ENCODE measurements around the gene POU5F1. TPM values are rescaled to one million over a fixed set of nuclear protein-coding genes. Genes with fewer than 3 reads are reported as not detected.
"Not testable (repeated sequence)": the region's sequence is repeated elsewhere in the genome, so short reads cannot be mapped to it uniquely, and the experiment has no call there.

The POU5F1 gene
- total and polyA plus RNA-seq, 7 experiments from 2014 or later: 0.18 to 0.46 TPM; not detected in 5

DNA sequence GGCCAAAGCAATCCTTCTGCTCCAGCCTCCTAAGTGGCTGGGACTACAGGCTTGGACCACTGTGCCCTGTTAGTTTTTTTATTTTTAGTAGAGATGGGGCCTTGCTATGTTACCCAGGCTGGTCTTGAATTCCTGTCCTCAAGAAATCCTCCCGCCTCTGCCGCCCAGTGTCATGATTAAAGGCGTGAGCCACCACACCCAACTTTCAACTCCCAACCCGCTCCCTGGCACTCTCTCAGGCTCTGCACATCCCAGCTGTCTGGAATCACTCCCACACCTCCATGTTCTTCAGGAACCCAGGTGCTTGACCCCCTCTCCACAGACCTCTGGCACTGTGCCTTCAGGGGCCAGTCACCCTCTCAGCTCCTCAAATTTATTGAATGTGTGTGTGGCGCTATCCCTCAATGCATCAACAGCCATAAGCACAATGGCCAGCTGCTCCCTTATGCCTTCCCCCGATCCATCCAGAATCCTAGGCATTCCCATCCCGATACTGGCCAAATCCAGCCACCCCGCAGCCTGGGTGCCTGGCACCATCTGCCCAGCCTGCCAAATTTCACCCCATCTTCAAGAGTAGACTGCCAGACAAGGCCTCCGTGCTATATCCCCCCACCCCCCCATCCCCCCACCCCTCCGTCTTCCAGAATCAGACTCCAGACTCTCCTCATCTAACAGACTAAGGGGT is 647 bp upstream of the POU5F1 start:
- intact Hi-C loops (cut with micrococcal nuclease): no loop called here
- peak overlapping the region in 2 of 9 donors; percentile 58 to 84 for H3K27ac Mint-ChIP-seq
- no peak overlapping the region for H3K27ac ChIP-seq (ENCODE audit: low read depth, low read length)
- no peaks in the 10 kb centered on the region for H3K9me3 Mint-ChIP-seq
- H3K4me3 ChIP-seq (ENCODE audit: low read length): no peak overlapping the region
- ChIA-PET CTCF (no interaction called here), POLR2A (no interaction called here)
- DNase-seq (no peak), ATAC-seq (no peak)
- H3K4me3 Mint-ChIP-seq: no peak overlapping the region
- no peaks in the 10 kb centered on the region for H3K4me1 ChIP-seq (ENCODE audit: control insufficient read depth in 2 of 2, insufficient read depth in 2 of 2, low read length in 2 of 2)
- H3K36me3 ChIP-seq (ENCODE audit: control insufficient read depth in 2 of 3, insufficient read depth in 3 of 3, low read length in 3 of 3): no peaks in the 10 kb centered on the region
- peaks cover 0 to 7% (median 0%) of the 10 kb centered on the region in 7 donors for H3K4me1 Mint-ChIP-seq
- H3K36me3 Mint-ChIP-seq: no peaks in the 10 kb centered on the region
- H3K27me3 ChIP-seq (ENCODE audit: control insufficient read depth in 2 of 2, insufficient read depth in 2 of 2, low read length in 2 of 2): no peaks in the 10 kb centered on the region
- H3K27me3 Mint-ChIP-seq: no peaks in the 10 kb centered on the region
- no peaks in the 10 kb centered on the region for H3K9me3 ChIP-seq (ENCODE audit: control insufficient read depth in 2 of 3, low read length in 3 of 3)

DNA sequence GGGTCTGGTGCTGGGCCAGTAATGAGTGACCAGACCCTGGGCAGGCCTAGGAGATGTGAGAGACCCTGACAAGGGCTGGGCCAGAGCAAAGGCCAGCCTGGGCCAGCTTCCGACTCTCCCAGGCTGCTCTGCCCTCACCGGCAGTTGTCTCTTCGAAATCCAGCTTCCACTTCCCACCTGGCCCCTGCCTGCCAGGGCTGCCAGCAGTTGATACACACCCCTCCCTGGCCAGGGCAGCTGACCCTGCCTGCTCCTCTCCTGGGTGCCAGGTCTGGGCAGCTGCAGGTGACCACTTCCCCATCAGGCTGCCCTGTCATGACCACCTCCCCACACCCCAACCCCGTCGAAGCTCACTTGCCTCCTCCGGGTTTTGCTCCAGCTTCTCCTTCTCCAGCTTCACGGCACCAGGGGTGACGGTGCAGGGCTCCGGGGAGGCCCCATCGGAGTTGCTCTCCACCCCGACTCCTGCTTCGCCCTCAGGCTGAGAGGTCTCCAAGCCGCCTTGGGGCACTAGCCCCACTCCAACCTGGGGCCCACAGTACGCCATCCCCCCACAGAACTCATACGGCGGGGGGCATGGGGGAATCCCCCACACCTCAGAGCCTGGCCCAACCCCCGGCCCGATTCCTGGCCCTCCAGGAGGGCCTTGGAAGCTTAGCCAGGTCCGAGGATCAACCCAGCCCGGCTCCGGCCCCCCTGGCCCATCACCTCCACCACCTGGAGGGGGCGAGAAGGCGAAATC is 453 bp downstream of the POU5F1 start:
- POLR2A ChIA-PET: interaction anchor here (1.0 to 2.3 kb wide), 2 partner anchors 11 kb away, joined by 3 to 13 read pairs; partner anchors contain the start of genes CCHCR1 and TCF19
- H3K4me1 Mint-ChIP-seq: not testable (repeated sequence)

DNA sequence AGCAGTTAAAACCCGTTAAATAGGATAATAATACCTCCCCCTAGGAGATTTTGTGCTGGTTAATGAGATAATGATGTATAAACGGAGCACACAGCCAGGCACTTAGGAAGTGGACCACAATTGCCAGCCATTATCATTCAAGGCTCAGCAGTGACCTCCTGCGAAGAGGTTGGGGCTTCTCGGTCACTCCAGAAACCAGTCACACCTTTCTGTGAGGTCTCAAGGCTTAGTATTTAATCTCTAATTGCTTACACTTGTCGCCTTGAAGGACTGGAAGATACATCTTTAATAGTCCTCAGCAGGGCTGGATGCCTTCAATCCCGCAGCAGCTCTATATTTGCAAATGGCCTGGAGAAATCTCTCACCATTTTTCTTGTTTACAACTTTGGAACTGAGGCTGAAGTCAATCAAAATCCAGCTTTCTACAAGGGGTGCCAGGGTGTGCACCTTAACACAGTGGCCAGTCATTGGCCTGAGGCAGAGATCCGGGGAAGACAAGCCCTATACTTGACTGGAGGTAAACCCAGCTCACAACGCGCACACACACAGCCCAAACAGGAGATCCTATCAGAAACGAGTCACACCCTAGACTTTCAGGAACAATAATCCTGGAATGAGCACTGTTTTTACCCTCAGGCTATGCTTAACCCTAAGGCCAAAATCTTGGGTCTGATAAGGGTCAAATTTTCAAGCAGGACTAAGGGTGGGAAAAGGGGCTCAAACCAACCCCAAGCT is 1.2 kb downstream of the POU5F1 start:
- intact Hi-C loops (cut with micrococcal nuclease): no loop called here
- Histone ChIP-seq H3K9me3 (ENCODE audit: control insufficient read depth in 2 of 3, low read length in 3 of 3) (no peaks in the 10 kb centered on the region), H3K27me3 (ENCODE audit: control insufficient read depth in 2 of 2, insufficient read depth in 2 of 2, low read length in 2 of 2) (no peaks in the 10 kb centered on the region), H3K4me1 (ENCODE audit: control insufficient read depth in 2 of 2, insufficient read depth in 2 of 2, low read length in 2 of 2) (no peaks in the 10 kb centered on the region), H3K27ac (ENCODE audit: low read depth, low read length) (no peak overlapping the region), H3K36me3 (ENCODE audit: control insufficient read depth in 2 of 3, insufficient read depth in 3 of 3, low read length in 3 of 3) (no peaks in the 10 kb centered on the region), H3K4me3 (ENCODE audit: low read length) (no peak overlapping the region)
- CTCF ChIA-PET: interaction anchor here (0.6 kb wide), 2 partner anchors 61 to 501 kb away, joined by 3 read pairs; no protein-coding TSS in a partner anchor
- H3K27me3 Mint-ChIP-seq: no peaks in the 10 kb centered on the region
- ATAC-seq: no peak
- POLR2A ChIA-PET: interaction anchor here (1.0 to 2.3 kb wide), 2 partner anchors 10 to 12 kb away, joined by 3 to 13 read pairs; partner anchors contain the start of genes CCHCR1 and TCF19
- no peaks in the 10 kb centered on the region for H3K9me3 Mint-ChIP-seq
- H3K4me1 Mint-ChIP-seq: peaks cover 0 to 6% (median 0%) of the 10 kb centered on the region in 7 donors
- no peak for DNase-seq
- H3K36me3 Mint-ChIP-seq: peaks cover 0 to 3% (median 0%) of the 10 kb centered on the region in 5 donors
- H3K27ac Mint-ChIP-seq: no peak overlapping the region
- no peak overlapping the region for H3K4me3 Mint-ChIP-seq

More for the DNA sequence above, 453 bp downstream of the POU5F1 start:
- H3K4me1 ChIP-seq (ENCODE audit: control insufficient read depth in 2 of 2, insufficient read depth in 2 of 2, low read length in 2 of 2); ATAC-seq; H3K4me3 ChIP-seq (ENCODE audit: low read length); H3K27me3 Mint-ChIP-seq; H3K4me3 Mint-ChIP-seq; H3K9me3 Mint-ChIP-seq; H3K9me3 ChIP-seq (ENCODE audit: control insufficient read depth in 2 of 3, low read length in 3 of 3); H3K27me3 ChIP-seq (ENCODE audit: control insufficient read depth in 2 of 2, insufficient read depth in 2 of 2, low read length in 2 of 2); DNase-seq; intact Hi-C loops (cut with micrococcal nuclease); H3K27ac Mint-ChIP-seq; H3K36me3 Mint-ChIP-seq; H3K27ac ChIP-seq (ENCODE audit: low read depth, low read length); H3K36me3 ChIP-seq (ENCODE audit: control insufficient read depth in 2 of 3, insufficient read depth in 3 of 3, low read length in 3 of 3): not testable (repeated sequence)
- CTCF ChIA-PET: interaction anchor here (0.6 kb wide), 1 partner anchor 502 kb away, joined by 3 read pairs; no protein-coding TSS in a partner anchor

DNA sequence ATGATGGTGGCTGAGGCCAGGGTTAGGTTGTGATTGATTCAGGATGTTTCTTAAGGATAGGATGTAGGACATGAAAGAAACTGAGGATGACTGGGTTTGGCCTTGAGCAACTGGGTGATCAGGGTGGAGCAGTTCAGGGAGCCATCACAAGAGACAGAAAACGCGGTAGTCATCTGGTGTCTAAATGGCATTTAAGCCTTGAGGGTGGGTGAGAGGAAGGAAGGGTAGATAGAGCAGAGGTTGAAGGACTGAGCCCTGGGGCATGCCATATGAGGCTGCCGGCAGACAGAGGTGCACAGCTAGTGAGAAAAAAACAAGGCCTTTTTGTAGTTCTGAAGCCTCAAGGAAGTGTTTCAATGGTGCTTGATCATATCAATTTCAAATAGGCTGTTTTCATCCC is 1.9 kb downstream of the POU5F1 start:
- no peaks in the 10 kb centered on the region for H3K9me3 Mint-ChIP-seq
- H3K4me3 Mint-ChIP-seq: no peak overlapping the region
- H3K27me3 ChIP-seq (ENCODE audit: control insufficient read depth in 2 of 2, insufficient read depth in 2 of 2, low read length in 2 of 2): no peaks in the 10 kb centered on the region
- no peaks in the 10 kb centered on the region for H3K9me3 ChIP-seq (ENCODE audit: control insufficient read depth in 2 of 3, low read length in 3 of 3)
- intact Hi-C loops (cut with micrococcal nuclease): no loop called here
- DNase-seq: no peak
- H3K36me3 Mint-ChIP-seq: peaks cover 0 to 3% (median 0%) of the 10 kb centered on the region in 5 donors
- H3K27me3 Mint-ChIP-seq: no peaks in the 10 kb centered on the region
- H3K4me1 Mint-ChIP-seq: peaks cover 0 to 11% (median 0%) of the 10 kb centered on the region in 7 donors
- POLR2A ChIA-PET: interaction anchor here (0.7 to 2.3 kb wide), 2 partner anchors 10 to 429 kb away, joined by 3 to 13 read pairs; partner anchors contain the start of genes CCHCR1 and TCF19
- no peaks in the 10 kb centered on the region for H3K36me3 ChIP-seq (ENCODE audit: control insufficient read depth in 2 of 3, insufficient read depth in 3 of 3, low read length in 3 of 3)
- no peak overlapping the region for H3K27ac ChIP-seq (ENCODE audit: low read depth, low read length)
- CTCF ChIA-PET: interaction anchor here (0.6 kb wide), 2 partner anchors 33 to 61 kb away, joined by 3 to 4 read pairs; no protein-coding TSS in a partner anchor
- H3K4me3 ChIP-seq (ENCODE audit: low read length): no peak overlapping the region
- no peak for ATAC-seq
- no peaks in the 10 kb centered on the region for H3K4me1 ChIP-seq (ENCODE audit: control insufficient read depth in 2 of 2, insufficient read depth in 2 of 2, low read length in 2 of 2)
- H3K27ac Mint-ChIP-seq: peak overlapping the region in 2 of 9 donors; percentile 63 to 74

DNA sequence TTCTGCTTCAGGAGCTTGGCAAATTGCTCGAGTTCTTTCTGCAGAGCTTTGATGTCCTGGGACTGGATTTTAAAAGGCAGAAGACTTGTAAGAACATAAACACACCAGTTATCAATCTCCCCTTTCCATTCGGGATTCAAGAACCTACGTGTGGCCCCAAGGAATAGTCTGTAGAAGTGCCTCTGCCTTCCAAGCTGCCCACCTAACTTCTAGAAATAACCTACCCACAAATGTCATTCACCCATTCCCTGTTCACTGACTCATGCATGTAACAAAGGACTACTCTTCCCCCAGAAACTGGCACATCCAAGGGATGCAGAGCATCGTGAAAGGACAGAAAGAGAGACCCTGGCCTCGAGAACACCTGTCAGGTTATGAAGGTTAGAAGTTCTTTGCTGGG is 4.5 kb downstream of the POU5F1 start:
- H3K4me1 Mint-ChIP-seq: peaks cover 0 to 31% (median 0%) of the 10 kb centered on the region in 7 donors
- H3K27me3 ChIP-seq (ENCODE audit: control insufficient read depth in 2 of 2, insufficient read depth in 2 of 2, low read length in 2 of 2): no peaks in the 10 kb centered on the region
- no peak overlapping the region for H3K27ac ChIP-seq (ENCODE audit: low read depth, low read length)
- no peaks in the 10 kb centered on the region for H3K27me3 Mint-ChIP-seq
- DNase-seq: no peak
- intact Hi-C loops (cut with micrococcal nuclease): no loop called here
- no peak overlapping the region for H3K27ac Mint-ChIP-seq
- peaks cover 0 to 5% (median 0%) of the 10 kb centered on the region in 3 experiments for H3K36me3 ChIP-seq (ENCODE audit: control insufficient read depth in 2 of 3, insufficient read depth in 3 of 3, low read length in 3 of 3)
- no peak overlapping the region for H3K4me3 ChIP-seq (ENCODE audit: low read length)
- no peak for ATAC-seq
- H3K9me3 ChIP-seq (ENCODE audit: control insufficient read depth in 2 of 3, low read length in 3 of 3): no peaks in the 10 kb centered on the region
- no peaks in the 10 kb centered on the region for H3K4me1 ChIP-seq (ENCODE audit: control insufficient read depth in 2 of 2, insufficient read depth in 2 of 2, low read length in 2 of 2)
- H3K4me3 Mint-ChIP-seq: no peak overlapping the region
- peaks cover 0 to 5% (median 0%) of the 10 kb centered on the region in 5 donors for H3K36me3 Mint-ChIP-seq
- H3K9me3 Mint-ChIP-seq: no peaks in the 10 kb centered on the region
- CTCF ChIA-PET: interaction anchor here (0.6 kb wide), 1 partner anchor 30 kb away, joined by 3 read pairs; no protein-coding TSS in a partner anchor
- POLR2A ChIA-PET: interaction anchor here (1.1 kb wide), 1 partner anchor 10 kb away, joined by 3 read pairs; no protein-coding TSS in a partner anchor

DNA sequence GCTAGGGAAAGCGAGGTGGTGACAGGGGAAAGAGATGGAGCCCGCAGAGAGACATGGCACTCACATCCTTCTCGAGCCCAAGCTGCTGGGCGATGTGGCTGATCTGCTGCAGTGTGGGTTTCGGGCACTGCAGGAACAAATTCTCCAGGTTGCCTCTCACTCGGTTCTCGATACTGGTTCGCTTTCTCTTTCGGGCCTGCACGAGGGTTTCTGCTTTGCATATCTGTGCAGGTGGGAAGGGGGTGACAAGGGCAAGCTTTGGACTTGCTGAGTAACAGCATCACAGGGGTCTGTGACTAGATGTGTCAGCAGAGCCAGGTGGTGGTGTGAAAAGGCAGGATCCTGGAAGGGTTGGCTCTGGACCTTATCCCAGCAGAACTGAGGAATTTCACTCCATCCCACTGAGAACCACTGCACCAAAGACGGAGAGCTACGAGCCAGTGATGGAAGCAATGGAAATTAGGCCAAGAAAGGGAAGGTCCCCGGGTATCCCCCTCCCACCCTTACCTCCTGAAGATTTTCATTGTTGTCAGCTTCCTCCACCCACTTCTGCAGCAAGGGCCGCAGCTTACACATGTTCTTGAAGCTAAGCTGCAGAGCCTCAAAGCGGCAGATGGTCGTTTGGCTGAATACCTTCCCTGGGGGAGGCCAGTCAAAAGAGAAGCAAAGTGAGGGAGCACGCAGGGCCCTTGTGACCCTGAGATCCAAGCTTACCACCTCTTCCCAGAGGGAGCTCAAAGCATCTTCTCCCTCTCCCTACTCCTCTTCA is 5.2 kb downstream of the POU5F1 start:
- H3K9me3 ChIP-seq (ENCODE audit: control insufficient read depth in 2 of 3, low read length in 3 of 3); DNase-seq; intact Hi-C loops (cut with micrococcal nuclease); H3K27me3 Mint-ChIP-seq; H3K27ac ChIP-seq (ENCODE audit: low read depth, low read length); H3K4me3 Mint-ChIP-seq; ATAC-seq; H3K9me3 Mint-ChIP-seq; CTCF ChIA-PET; H3K27me3 ChIP-seq (ENCODE audit: control insufficient read depth in 2 of 2, insufficient read depth in 2 of 2, low read length in 2 of 2); H3K36me3 Mint-ChIP-seq; H3K27ac Mint-ChIP-seq; H3K4me3 ChIP-seq (ENCODE audit: low read length); H3K36me3 ChIP-seq (ENCODE audit: control insufficient read depth in 2 of 3, insufficient read depth in 3 of 3, low read length in 3 of 3); H3K4me1 ChIP-seq (ENCODE audit: control insufficient read depth in 2 of 2, insufficient read depth in 2 of 2, low read length in 2 of 2): not testable (repeated sequence)
- POLR2A ChIA-PET: interaction anchor here (0.6 kb wide), 1 partner anchor 532 kb away, joined by 3 read pairs; no protein-coding TSS in a partner anchor
- peaks cover 0 to 35% (median 0%) of the 10 kb centered on the region in 7 donors for H3K4me1 Mint-ChIP-seq

All from naive thymus-derived CD4-positive, alpha-beta T cell (primary cell).